ENCODE results near the gene PTRHD1.
"Not testable (repeated sequence)": the region's sequence is repeated elsewhere in the genome, so short reads cannot be mapped to it uniquely, and the experiment has no call there.

Gene PTRHD1

DNA sequence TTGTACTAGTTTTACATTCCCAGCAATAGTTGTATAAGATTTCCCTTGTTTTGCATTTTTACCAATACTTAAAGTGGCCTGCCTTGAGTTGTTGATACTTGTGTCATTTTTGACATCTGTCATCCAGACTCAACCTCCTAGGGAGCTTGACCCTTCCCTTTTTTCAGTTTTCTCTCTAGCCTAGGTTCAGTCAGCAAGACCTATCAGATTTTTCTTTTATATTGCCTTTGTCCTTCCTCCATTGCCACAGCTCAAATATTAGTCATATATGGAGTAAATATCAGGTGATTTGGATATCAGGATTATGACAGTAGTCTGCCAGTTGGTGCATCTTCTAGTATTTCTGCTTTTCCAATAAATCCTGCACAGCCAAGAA is 13.5 kb upstream of the PTRHD1 start:
- TF ChIP-seq, protein P1, sequence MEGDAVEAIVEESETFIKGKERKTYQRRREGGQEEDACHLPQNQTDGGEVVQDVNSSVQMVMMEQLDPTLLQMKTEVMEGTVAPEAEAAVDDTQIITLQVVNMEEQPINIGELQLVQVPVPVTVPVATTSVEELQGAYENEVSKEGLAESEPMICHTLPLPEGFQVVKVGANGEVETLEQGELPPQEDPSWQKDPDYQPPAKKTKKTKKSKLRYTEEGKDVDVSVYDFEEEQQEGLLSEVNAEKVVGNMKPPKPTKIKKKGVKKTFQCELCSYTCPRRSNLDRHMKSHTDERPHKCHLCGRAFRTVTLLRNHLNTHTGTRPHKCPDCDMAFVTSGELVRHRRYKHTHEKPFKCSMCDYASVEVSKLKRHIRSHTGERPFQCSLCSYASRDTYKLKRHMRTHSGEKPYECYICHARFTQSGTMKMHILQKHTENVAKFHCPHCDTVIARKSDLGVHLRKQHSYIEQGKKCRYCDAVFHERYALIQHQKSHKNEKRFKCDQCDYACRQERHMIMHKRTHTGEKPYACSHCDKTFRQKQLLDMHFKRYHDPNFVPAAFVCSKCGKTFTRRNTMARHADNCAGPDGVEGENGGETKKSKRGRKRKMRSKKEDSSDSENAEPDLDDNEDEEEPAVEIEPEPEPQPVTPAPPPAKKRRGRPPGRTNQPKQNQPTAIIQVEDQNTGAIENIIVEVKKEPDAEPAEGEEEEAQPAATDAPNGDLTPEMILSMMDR (IDR thresholded peaks at IDR 0.05; ENCODE audit: control insufficient read depth, extremely low read depth, insufficient read depth) = no peak
- no peak for DNase-seq (ENCODE audit: low read depth)
- no peak overlapping the region for H3K4me3 ChIP-seq (ENCODE audit: low read depth, low read length)

DNA sequence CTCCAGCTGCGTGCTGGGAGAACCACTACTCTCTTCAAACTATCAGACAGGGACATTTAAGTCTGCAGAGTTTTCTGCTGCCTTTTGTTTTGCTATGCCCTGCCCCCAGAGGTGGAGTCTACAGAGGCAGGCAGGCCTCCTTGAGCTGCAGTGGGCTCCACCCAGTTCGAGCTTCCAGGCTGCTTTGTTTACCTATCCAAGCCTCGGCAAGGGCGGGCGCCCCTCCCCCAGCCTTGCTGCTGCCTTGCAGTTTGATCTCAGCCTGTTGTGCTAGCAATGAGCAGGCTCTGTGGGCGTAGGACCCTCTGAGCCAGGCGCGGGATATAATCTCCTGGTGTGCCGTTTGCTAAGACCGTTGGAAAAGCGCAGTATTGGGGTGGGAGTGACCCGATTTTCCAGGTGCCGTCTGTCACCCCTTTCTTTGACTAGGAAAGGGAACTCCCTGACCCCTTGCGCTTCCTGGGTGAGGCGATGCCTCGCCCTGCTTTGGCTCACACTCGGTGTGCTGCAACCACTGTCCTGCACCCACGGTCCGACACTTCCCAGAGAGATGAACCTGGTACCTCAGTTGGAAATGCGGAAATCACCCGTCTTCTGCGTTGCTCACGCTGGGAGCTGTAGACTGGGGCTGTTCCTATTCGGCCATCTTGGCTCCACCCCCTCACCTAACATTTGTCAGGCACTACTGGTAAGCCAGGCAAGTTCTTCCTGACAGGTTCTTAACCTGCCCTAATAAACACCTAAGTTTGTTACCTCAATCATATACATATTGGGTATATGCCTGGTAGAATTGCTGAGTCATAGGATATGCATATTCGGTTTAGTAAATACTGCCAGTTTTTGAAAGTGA is 12.8 kb upstream of the PTRHD1 start:
- not testable (repeated sequence) for H3K4me3 ChIP-seq (ENCODE audit: low read depth, low read length); DNase-seq (ENCODE audit: low read depth)

DNA sequence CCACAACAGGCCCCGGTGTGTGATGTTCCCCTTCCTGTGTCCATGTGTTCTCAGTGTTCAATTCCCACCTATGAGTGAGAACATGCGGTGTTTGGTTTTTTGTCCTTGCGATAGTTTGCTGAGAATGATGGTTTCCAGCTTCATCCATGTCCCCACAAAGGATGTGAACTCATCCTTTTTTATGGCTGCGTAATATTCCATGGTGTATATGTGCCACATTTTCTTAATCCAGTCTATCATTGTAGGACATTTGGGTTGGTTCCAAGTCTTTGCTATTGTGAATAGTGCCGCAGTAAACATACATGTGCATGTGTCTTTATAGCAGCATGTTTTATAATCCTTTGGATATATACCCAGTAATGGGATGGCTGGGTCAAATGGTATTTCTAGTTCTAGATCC is 7.3 kb upstream of the PTRHD1 start:
- not testable (repeated sequence) for H3K4me3 ChIP-seq (ENCODE audit: low read depth, low read length); DNase-seq (ENCODE audit: low read depth)

DNA sequence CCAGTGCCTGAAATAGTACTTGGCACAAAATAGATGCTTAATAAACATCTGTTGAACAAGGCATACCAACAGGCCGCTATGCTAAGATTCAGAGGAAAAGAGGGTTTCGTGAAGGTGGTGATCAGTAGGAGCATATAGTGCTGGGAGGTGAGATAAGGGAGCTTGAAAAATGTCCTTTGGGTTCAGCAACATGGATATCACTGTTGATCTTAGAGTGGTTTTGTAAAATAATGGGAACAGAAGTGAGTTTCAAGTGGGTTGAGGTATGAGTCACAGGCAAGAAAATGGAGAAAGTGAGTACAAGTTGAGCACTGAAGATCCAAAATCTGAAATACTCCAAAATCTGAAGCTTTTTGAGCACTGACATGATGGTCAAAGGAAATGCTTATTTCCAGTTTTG is 4.5 kb upstream of the PTRHD1 start:
- TF ChIP-seq, protein P1 (IDR thresholded peaks at IDR 0.05; ENCODE audit: control insufficient read depth, extremely low read depth, insufficient read depth) = no peak
- DNase-seq (ENCODE audit: low read depth) = no peak
- H3K4me3 ChIP-seq (ENCODE audit: low read depth, low read length) = no peak overlapping the region

DNA sequence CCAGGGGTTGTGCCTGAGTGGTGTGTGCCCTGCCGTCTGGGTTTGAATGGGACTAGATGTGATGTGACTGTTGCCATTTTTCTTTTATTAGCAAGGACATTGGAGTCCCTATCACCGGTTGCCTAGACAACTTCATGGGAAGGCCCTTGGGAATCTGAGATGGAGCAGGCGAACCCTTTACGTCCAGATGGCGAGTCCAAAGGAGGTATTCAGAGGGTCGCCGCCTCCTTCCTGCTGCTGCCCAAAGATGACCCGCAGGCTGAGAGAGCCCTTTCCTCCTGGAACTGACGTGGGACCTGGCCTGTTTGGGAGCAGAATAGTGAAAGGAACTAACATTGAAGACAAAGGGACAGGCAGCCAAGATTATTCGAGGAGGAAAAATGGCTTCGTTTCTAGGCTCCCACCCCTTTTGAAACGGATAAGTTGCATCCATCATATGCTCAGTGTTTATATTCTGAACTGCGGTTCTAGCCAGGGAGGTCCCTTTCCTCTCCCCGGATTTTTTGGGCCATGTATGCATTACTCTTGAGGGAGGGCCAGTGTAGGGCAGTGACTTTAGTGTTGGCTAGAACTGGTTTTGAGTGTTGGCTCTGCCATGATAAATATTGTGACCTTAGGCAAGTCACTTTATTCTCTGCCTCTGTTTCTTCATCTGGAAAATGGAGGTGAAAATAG is 707 bp upstream of the PTRHD1 start:
- no peak for DNase-seq (ENCODE audit: low read depth)
- TF ChIP-seq, protein P1 (IDR thresholded peaks at IDR 0.05; ENCODE audit: control insufficient read depth, extremely low read depth, insufficient read depth) = no peak
- peak overlapping the region; percentile 82 for H3K4me3 ChIP-seq (ENCODE audit: low read depth, low read length)

DNA sequence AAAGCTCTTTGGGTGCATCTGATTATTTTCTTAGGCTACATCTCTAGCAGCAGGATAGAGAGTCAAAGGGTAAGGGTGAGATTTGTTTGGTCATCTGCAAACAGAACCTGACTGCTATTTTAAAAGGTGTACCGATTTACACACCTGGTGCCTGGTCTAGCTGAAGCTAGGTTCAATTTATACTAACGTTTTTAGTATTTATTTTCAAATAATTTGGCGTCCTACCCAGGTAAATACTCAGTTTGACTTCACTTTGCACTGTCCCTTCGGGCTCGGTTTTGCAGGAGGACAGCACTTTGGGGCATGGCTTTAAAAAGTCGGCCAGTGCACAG is 683 bp downstream of the PTRHD1 start:
- TF ChIP-seq, protein P1 (IDR thresholded peaks at IDR 0.05; ENCODE audit: control insufficient read depth, extremely low read depth, insufficient read depth) = no peak
- peak overlapping the region; percentile 82 for H3K4me3 ChIP-seq (ENCODE audit: low read depth, low read length)
- DNase-seq (ENCODE audit: low read depth) = peak; percentile 66

DNA sequence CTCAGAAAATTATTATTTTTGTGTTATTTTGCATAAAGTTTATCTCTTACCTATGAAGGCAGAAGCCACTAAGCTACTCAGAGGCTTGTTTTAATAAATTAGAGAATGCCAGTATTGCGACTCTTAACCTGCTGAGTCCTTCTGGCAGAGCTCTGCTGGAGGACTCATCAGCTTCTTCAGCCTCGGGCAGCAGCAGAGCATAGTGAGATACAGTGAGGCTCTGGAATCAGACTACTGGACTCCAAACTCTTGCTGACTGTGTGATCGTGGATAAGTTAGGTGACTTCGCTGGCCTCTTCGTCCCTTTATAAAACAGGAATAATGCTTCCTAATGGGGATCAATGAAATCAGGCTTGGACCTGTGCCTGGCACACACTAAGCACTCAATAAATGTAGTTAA is 1.7 kb downstream of the PTRHD1 start:
- H3K4me3 ChIP-seq (ENCODE audit: low read depth, low read length) = peak overlapping the region; percentile 82; the same call in 1 of the 2 replicates
- DNase-seq (ENCODE audit: low read depth) = no peak
- TF ChIP-seq, protein P1 (IDR thresholded peaks at IDR 0.05; ENCODE audit: control insufficient read depth, extremely low read depth, insufficient read depth) = no peak

DNA sequence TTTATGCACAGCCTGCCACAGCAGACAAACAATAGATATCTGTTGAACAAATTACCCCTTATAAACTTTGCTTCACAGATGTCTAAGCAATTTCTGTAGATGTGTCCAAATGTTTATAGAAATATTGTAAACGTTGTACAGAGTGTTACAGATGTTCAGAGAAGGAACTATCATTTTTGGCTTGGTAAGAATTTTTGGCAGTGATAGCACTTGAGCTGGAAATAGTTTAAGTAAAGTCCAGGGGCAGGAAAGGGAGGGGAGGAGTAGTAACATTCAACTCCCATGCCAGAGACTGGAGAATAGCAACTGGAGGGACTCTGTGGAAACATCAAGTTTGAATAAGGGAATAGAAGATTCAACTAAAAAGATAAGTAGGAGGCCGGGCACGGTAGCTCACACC is 4.4 kb downstream of the PTRHD1 start:
- no peak overlapping the region for H3K4me3 ChIP-seq (ENCODE audit: low read depth, low read length)
- TF ChIP-seq, protein P1 (IDR thresholded peaks at IDR 0.05; ENCODE audit: control insufficient read depth, extremely low read depth, insufficient read depth) = no peak
- no peak for DNase-seq (ENCODE audit: low read depth)
